CD8-positive, alpha-beta memory T cell (primary cell): ENCODE results near the gene NIPBL. TPM values are rescaled to one million over a fixed set of nuclear protein-coding genes. Genes with fewer than 3 reads are reported as not detected.
A peak's percentile ranks its signal among the peaks of the same experiment; 100 is the strongest.

Source experiments
- CTCF ChIA-PET: fragments of 350-600 bp; sonication (Branson Sonifier 250); formaldehyde crosslinking; loops from one replicate; lab custom pipeline; 2021; ENCODE audit warnings: antibody characterized with exemption; lab: Charles Lee
- POLR2A ChIA-PET: fragments of 350-600 bp; sonication (Branson Sonifier 250); formaldehyde crosslinking; loops from one replicate; lab custom pipeline; 2021; ENCODE audit warnings: antibody characterized with exemption; lab: Charles Lee
- DNase-seq, 5 donors: peaks; one replicate each; pipeline versions ENCODE4 v3.0.0 to v3.0.0-alpha.2; 2020 to 2022; ENCODE audit warnings: mixed read lengths in 1 of 5
- H3K27ac ChIP-seq: one replicate; pipeline ENCODE4 v1.7.0; 2013; ENCODE audit warnings: low read depth, mild to moderate bottlenecking, low read length, moderate library complexity
- H3K27me3 ChIP-seq: 2 replicates; pipeline ENCODE4 v1.7.0; 2013; ENCODE audit warnings: low read length, mild to moderate bottlenecking; ENCODE audit not compliant: insufficient read depth, poor library complexity, severe bottlenecking
- H3K36me3 ChIP-seq: 2 replicates; pipeline ENCODE4 v1.7.0; 2013; ENCODE audit warnings: mild to moderate bottlenecking, low read length, moderate library complexity; ENCODE audit not compliant: insufficient read depth
- H3K4me1 ChIP-seq: 2 replicates; pipeline ENCODE4 v1.7.0; 2013; ENCODE audit warnings: mild to moderate bottlenecking, low read length, moderate library complexity; ENCODE audit not compliant: insufficient read depth
- H3K4me3 ChIP-seq: 2 replicates; pipeline ENCODE4 v1.7.0; 2013; ENCODE audit warnings: mild to moderate bottlenecking, low read length
- H3K9me3 ChIP-seq: 2 replicates; pipeline ENCODE4 v1.7.0; 2013; ENCODE audit warnings: mild to moderate bottlenecking, low read length
- H3K27ac Mint-ChIP-seq, 8 donors: one replicate each; pipeline ENCODE4 v1.8.0; 2020 to 2021; ENCODE audit warnings: mixed read lengths in 8 of 8, mild to moderate bottlenecking in 6 of 8, inconsistent platforms in 3 of 8, moderate library complexity in 3 of 8
- H3K27me3 Mint-ChIP-seq, 2 donors: one replicate each; pipeline ENCODE4 v1.8.0; 2020 to 2021; ENCODE audit warnings: mixed read lengths in 2 of 2, mild to moderate bottlenecking in 1 of 2, moderate library complexity in 1 of 2
- H3K36me3 Mint-ChIP-seq, 3 donors: one replicate each; pipeline ENCODE4 v1.8.0; 2020 to 2021; ENCODE audit warnings: mixed read lengths in 3 of 3, inconsistent platforms in 1 of 3, mild to moderate bottlenecking in 1 of 3
- H3K4me1 Mint-ChIP-seq, 3 donors: one replicate each; pipeline ENCODE4 v1.8.0; 2020 to 2021; ENCODE audit warnings: mixed read lengths in 3 of 3, inconsistent platforms in 1 of 3, mild to moderate bottlenecking in 1 of 3
- H3K4me3 Mint-ChIP-seq, 7 donors: one replicate each; pipeline ENCODE4 v1.8.0; 2020 to 2021; ENCODE audit warnings: mixed read lengths in 7 of 7, mild to moderate bottlenecking in 6 of 7, moderate library complexity in 4 of 7, inconsistent platforms in 2 of 7
- H3K9me3 Mint-ChIP-seq, 5 donors: one replicate each; pipeline ENCODE4 v1.8.0; 2020 to 2022; ENCODE audit warnings: mixed read lengths in 5 of 5, mild to moderate bottlenecking in 3 of 5, moderate library complexity in 2 of 5, inconsistent platforms in 1 of 5
- polyA plus RNA-seq: library from polyadenylated mRNA; unstranded; fragments of 300-500 nt; fragmentation: Illumina TruSeq; gene quantifications from one replicate; pipeline ENCODE4 v1.2.3, GENCODE V29; 2021
- total RNA-seq, 2 experiments: library from RNA; stranded (reverse); gene quantifications; one replicate each; pipeline ENCODE4 v1.2.3, GENCODE V29; 2021

Gene NIPBL
- total and polyA plus RNA-seq, 3 experiments from 2014 or later = 36.4 to 55.0 (median 47.3) TPM

- no peak for DNase-seq
- peaks cover 3 to 5% (median 3%) of the 10 kb centered on the region in 3 donors for H3K36me3 Mint-ChIP-seq
- CTCF ChIA-PET = no interaction called here
- no peaks in the 10 kb centered on the region for H3K27me3 Mint-ChIP-seq
- H3K27ac ChIP-seq = no peak overlapping the region
- H3K27me3 ChIP-seq = no peaks in the 10 kb centered on the region
- no peaks in the 10 kb centered on the region for H3K9me3 Mint-ChIP-seq
- H3K36me3 ChIP-seq = no peaks in the 10 kb centered on the region
- H3K4me1 ChIP-seq = peaks cover 41% of the 10 kb centered on the region
- H3K4me3 Mint-ChIP-seq = no peak overlapping the region
- H3K9me3 ChIP-seq = no peaks in the 10 kb centered on the region
- H3K4me3 ChIP-seq = no peak overlapping the region
- peak overlapping the region in 1 of 8 donors; percentile 50 for H3K27ac Mint-ChIP-seq
- POLR2A ChIA-PET = no interaction called here
- peaks cover 90 to 97% (median 97%) of the 10 kb centered on the region in 3 donors for H3K4me1 Mint-ChIP-seq
These were observed 56.1 kb downstream of the NIPBL start for GRCh38 chr5:36932699-36933098.

DNA sequence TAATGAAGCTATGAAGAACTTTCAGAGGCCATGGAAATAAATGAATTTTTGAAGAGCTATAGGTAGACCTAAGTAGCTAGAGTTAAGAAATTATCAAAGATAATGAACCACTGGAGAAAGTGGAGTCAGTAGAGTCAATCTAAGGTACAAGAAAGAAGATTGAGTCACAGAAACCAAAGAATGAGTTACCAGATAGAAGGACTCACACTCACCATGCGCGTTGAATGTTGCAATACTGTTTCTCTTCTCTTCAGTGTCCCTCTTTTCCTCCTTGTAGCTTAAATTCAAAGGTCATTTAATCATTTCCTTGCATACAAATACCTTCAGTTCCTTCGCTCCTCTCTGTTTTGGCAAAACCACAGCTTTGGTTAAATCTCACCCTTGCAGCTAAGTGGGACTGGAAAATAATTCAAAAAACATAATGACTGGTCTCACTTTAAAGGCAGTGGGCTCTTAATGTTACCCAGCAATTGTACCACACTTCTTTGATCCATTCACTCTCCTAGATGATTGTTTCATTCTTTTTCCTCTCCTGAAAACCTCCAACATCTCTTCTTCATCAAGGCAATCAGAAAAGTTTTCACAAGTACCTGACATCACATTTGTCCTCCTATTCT, 58.3 kb downstream of the NIPBL start:
- Mint-ChIP-seq H3K4me3 (peak overlapping the region in 2 of 7 donors; percentile 8 to 30), H3K36me3 (peaks cover 3 to 8% (median 6%) of the 10 kb centered on the region in 3 donors), H3K27ac (peak overlapping the region in 1 of 8 donors; percentile 66), H3K27me3 (no peaks in the 10 kb centered on the region), H3K9me3 (no peaks in the 10 kb centered on the region), H3K4me1 (peaks cover 83 to 97% (median 97%) of the 10 kb centered on the region in 3 donors)
- no peak for DNase-seq
- no peaks in the 10 kb centered on the region for H3K9me3 ChIP-seq
- H3K4me1 ChIP-seq = peaks cover 32% of the 10 kb centered on the region
- no peaks in the 10 kb centered on the region for H3K27me3 ChIP-seq
- H3K27ac ChIP-seq = no peak overlapping the region
- ChIA-PET CTCF (no interaction called here), POLR2A (no interaction called here)
- H3K36me3 ChIP-seq = no peaks in the 10 kb centered on the region
- no peak overlapping the region for H3K4me3 ChIP-seq

DNA sequence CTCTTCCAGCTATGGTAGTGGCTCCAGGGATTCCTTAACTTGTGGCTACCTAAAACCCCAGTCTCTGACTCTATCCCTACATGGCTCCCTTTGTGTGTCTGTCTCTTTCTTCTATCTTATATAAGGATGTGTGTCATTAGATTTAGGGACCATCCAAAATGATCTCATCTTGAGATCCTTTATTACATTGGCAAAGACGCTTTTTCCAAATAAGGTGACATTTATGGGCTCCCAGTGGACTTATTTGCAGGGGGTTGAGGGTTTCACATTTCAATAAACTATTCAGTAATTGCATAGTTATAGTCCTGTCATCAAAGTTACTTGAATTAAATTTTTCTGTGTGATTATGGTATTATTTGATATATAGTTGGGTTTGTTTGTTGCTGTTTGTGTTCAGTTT, 59.2 kb downstream of the NIPBL start:
- no peak for DNase-seq
- no peaks in the 10 kb centered on the region for H3K27me3 Mint-ChIP-seq
- Histone ChIP-seq H3K36me3 (no peaks in the 10 kb centered on the region), H3K27me3 (no peaks in the 10 kb centered on the region), H3K4me3 (no peak overlapping the region), H3K27ac (no peak overlapping the region), H3K4me1 (peaks cover 25% of the 10 kb centered on the region), H3K9me3 (no peaks in the 10 kb centered on the region)
- H3K4me1 Mint-ChIP-seq = peaks cover 81 to 96% (median 95%) of the 10 kb centered on the region in 3 donors
- H3K36me3 Mint-ChIP-seq = peaks cover 3 to 12% (median 6%) of the 10 kb centered on the region in 3 donors
- POLR2A ChIA-PET = no interaction called here
- H3K27ac Mint-ChIP-seq = no peak overlapping the region
- no peaks in the 10 kb centered on the region for H3K9me3 Mint-ChIP-seq
- CTCF ChIA-PET = no interaction called here
- no peak overlapping the region for H3K4me3 Mint-ChIP-seq

- CTCF ChIA-PET = no interaction called here
- peaks cover 25% of the 10 kb centered on the region for H3K4me1 ChIP-seq
- Mint-ChIP-seq H3K9me3 (no peaks in the 10 kb centered on the region), H3K4me3 (no peak overlapping the region), H3K4me1 (peaks cover 80 to 95% (median 94%) of the 10 kb centered on the region in 3 donors), H3K27me3 (no peaks in the 10 kb centered on the region), H3K27ac (no peak overlapping the region), H3K36me3 (peaks cover 3 to 12% (median 6%) of the 10 kb centered on the region in 3 donors)
- H3K36me3 ChIP-seq = no peaks in the 10 kb centered on the region
- no peak for DNase-seq
- H3K27me3 ChIP-seq = no peaks in the 10 kb centered on the region
- no peak overlapping the region for H3K27ac ChIP-seq
- H3K9me3 ChIP-seq = no peaks in the 10 kb centered on the region
- POLR2A ChIA-PET = no interaction called here
- no peak overlapping the region for H3K4me3 ChIP-seq
These were observed 59.7 kb downstream of the NIPBL start for GRCh38 chr5:36936309-36936708.

DNA sequence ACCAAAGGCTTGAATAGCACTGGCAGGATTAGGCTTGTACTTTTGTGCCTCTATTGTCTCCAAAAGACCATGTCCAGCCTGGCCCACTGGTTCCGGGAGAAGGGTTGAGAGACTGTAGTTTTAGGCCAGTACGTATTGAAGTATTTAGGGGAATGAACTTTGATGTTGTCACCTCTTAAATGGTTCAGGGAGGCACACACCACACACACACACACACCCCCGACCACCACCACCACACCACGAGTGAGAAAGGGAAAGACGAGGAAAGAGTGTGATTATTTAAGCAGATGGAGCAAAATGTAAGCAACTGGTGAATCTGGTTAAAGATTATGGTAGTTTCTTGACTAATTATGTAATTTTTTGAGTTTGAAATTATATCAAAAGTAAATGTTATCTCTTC, 61.6 kb downstream of the NIPBL start:
- no peak for DNase-seq
- ChIA-PET CTCF (interaction anchor here (0.5 kb wide), 1 partner anchor 278 kb away, joined by 3 read pairs; no protein-coding TSS in a partner anchor), POLR2A (no interaction called here)

GRCh38 chr5:36939969-36940858, 63.6 kb downstream of the NIPBL start:
- H3K4me1 ChIP-seq = peaks cover 9% of the 10 kb centered on the region
- H3K27me3 ChIP-seq = no peaks in the 10 kb centered on the region
- H3K36me3 Mint-ChIP-seq = peaks cover 0 to 11% (median 2%) of the 10 kb centered on the region in 3 donors
- H3K4me1 Mint-ChIP-seq = peaks cover 63 to 81% (median 77%) of the 10 kb centered on the region in 3 donors
- H3K4me3 Mint-ChIP-seq = no peak overlapping the region
- no peaks in the 10 kb centered on the region for H3K36me3 ChIP-seq
- peak overlapping the region in 2 of 8 donors; percentile 11 to 24 for H3K27ac Mint-ChIP-seq
- CTCF ChIA-PET = no interaction called here
- H3K4me3 ChIP-seq = no peak overlapping the region
- H3K27ac ChIP-seq = no peak overlapping the region
- no peaks in the 10 kb centered on the region for H3K9me3 Mint-ChIP-seq
- no peaks in the 10 kb centered on the region for H3K27me3 Mint-ChIP-seq
- POLR2A ChIA-PET = no interaction called here
- DNase-seq = no peak
- H3K9me3 ChIP-seq = no peaks in the 10 kb centered on the region

More for the DNA sequence above, 61.6 kb downstream of the NIPBL start:
- Mint-ChIP-seq H3K36me3 (peaks cover 0 to 12% (median 6%) of the 10 kb centered on the region in 3 donors), H3K4me3 (no peak overlapping the region), H3K27me3 (no peaks in the 10 kb centered on the region), H3K4me1 (peaks cover 65 to 84% (median 80%) of the 10 kb centered on the region in 3 donors), H3K9me3 (no peaks in the 10 kb centered on the region), H3K27ac (peak overlapping the region in 1 of 8 donors; percentile 34)
- Histone ChIP-seq H3K27me3 (no peaks in the 10 kb centered on the region), H3K27ac (no peak overlapping the region), H3K4me3 (no peak overlapping the region), H3K36me3 (no peaks in the 10 kb centered on the region), H3K4me1 (peaks cover 25% of the 10 kb centered on the region), H3K9me3 (no peaks in the 10 kb centered on the region)

- no peaks in the 10 kb centered on the region for H3K27me3 ChIP-seq
- Mint-ChIP-seq H3K9me3 (no peaks in the 10 kb centered on the region), H3K27me3 (no peaks in the 10 kb centered on the region), H3K27ac (peak overlapping the region in 3 of 8 donors; percentile 0 to 4 (median 3)), H3K36me3 (peaks cover 0 to 9% (median 0%) of the 10 kb centered on the region in 3 donors), H3K4me3 (peak overlapping the region in 1 of 7 donors; percentile 2), H3K4me1 (peaks cover 55 to 80% (median 74%) of the 10 kb centered on the region in 3 donors)
- no peak overlapping the region for H3K4me3 ChIP-seq
- H3K36me3 ChIP-seq = no peaks in the 10 kb centered on the region
- no peak overlapping the region for H3K27ac ChIP-seq
- no peak for DNase-seq
- CTCF ChIA-PET = interaction anchor here (1.2 kb wide), 1 partner anchor 19 kb away, joined by 3 read pairs; no protein-coding TSS in a partner anchor
- no peaks in the 10 kb centered on the region for H3K9me3 ChIP-seq
- H3K4me1 ChIP-seq = peaks cover 7% of the 10 kb centered on the region
- POLR2A ChIA-PET = no interaction called here
These were observed 67.0 kb downstream of the NIPBL start for GRCh38 chr5:36943584-36943983.
